SK-N-SH (cell line): ENCODE measurements around the gene C11orf71. TPM values are rescaled to one million over a fixed set of nuclear protein-coding genes. Genes with fewer than 3 reads are reported as not detected.

ENCODE experiments used
- CTCF ChIA-PET: fragments of 300-600, 350-600 bp; formaldehyde crosslinking; extraction: SDS; loops from one replicate; lab custom pipeline; 2021; lab: Yijun Ruan, JAX
- POLR2A ChIA-PET: fragments of 350-600 bp; sonication (Branson Sonifier 250); formaldehyde crosslinking; extraction: SDS; loops from one replicate; lab custom pipeline; 2020; ENCODE audit warnings: antibody characterized with exemption, inconsistent platforms; lab: Yijun Ruan, JAX
- DNase-seq: peaks from one replicate; pipeline ENCODE4 v3.0.0; 2012
- H2AFZ ChIP-seq: fragments of 200-600 bp; sonication (generic); 2 replicates; pipeline ENCODE4 v1.8.1; 2016; ENCODE audit warnings: antibody characterized with exemption, mild to moderate bottlenecking, low read depth
- H3F3A ChIP-seq: fragments of 200-600 bp; sonication (generic); replicated peaks from 2 replicates; pipeline ENCODE3; 2016; ENCODE audit warnings: antibody characterized with exemption, mild to moderate bottlenecking; ENCODE audit not compliant: insufficient read depth
- H3K27ac ChIP-seq, 2 experiments: fragments of 200-500 bp in 1 of 2; fragments of 200-600 bp in 1 of 2; sonication (Bioruptor generic) in 1 of 2; sonication (generic), shearing (Covaris generic) in 1 of 2; 2 replicates each; pipeline versions ENCODE4 v1.5.1 to v1.6.1; 2014 to 2016; ENCODE audit warnings: low read depth in 2 of 2, inconsistent platforms in 1 of 2, low read length in 1 of 2, mild to moderate bottlenecking in 1 of 2, mixed read lengths in 1 of 2
- H3K27me3 ChIP-seq: fragments of 200-600 bp; sonication (generic), shearing (Covaris generic); 2 replicates; pipeline ENCODE4 v1.6.1; 2016; ENCODE audit warnings: mixed run types; ENCODE audit not compliant: insufficient read depth
- H3K36me3 ChIP-seq, 2 experiments: fragments of 200-500 bp in 1 of 2; fragments of 200-600 bp in 1 of 2; sonication (Bioruptor generic) in 1 of 2; sonication (generic) in 1 of 2; replicated peaks in 1 of 2; 2 replicates each; pipeline versions ENCODE3 to v1.5.1; 2014 to 2016; ENCODE audit warnings: low read length in 1 of 2, mild to moderate bottlenecking in 1 of 2; ENCODE audit not compliant: insufficient read depth in 2 of 2, control insufficient read depth in 1 of 2
- H3K4me1 ChIP-seq, 2 experiments: fragments of 200-500 bp in 1 of 2; fragments of 200-600 bp in 1 of 2; sonication (Bioruptor generic) in 1 of 2; sonication (generic), shearing (Covaris generic) in 1 of 2; 2 replicates each; pipeline versions ENCODE4 v1.5.1 to v1.6.1; 2014 to 2016; ENCODE audit warnings: low read depth in 1 of 2, low read length in 1 of 2, mixed run types in 1 of 2; ENCODE audit not compliant: insufficient read depth in 2 of 2, control insufficient read depth in 1 of 2
- H3K4me2 ChIP-seq: fragments of 200-600 bp; sonication (generic), shearing (Covaris generic); 2 replicates; pipeline ENCODE4 v1.6.1; 2017; ENCODE audit warnings: mixed run types
- H3K4me3 ChIP-seq, 2 experiments: fragments of 200-500 bp in 1 of 2; fragments of 200-600 bp in 1 of 2; sonication (Bioruptor generic) in 1 of 2; sonication (generic), shearing (Covaris generic) in 1 of 2; 2 replicates each; pipeline versions ENCODE4 v1.5.1 to v1.8.1; 2014 to 2016; ENCODE audit warnings: low read depth in 2 of 2, inconsistent platforms in 1 of 2, low read length in 1 of 2, mild to moderate bottlenecking in 1 of 2, mixed read lengths in 1 of 2, moderate library complexity in 1 of 2
- H3K79me2 ChIP-seq: fragments of 200-600 bp; sonication (generic); 2 replicates; pipeline ENCODE4 v1.8.1; 2017; ENCODE audit warnings: mild to moderate bottlenecking; ENCODE audit not compliant: insufficient read depth
- H3K9ac ChIP-seq: fragments of 200-600 bp; sonication (generic); 2 replicates; pipeline ENCODE4 v1.6.1; 2017; ENCODE audit warnings: mixed run types
- H3K9me2 ChIP-seq: fragments of 200-600 bp; sonication (generic); 2 replicates; pipeline ENCODE4 v1.6.1; 2017; ENCODE audit warnings: mixed run types
- H3K9me3 ChIP-seq: fragments of 200-600 bp; sonication (generic); 2 replicates; pipeline ENCODE4 v1.6.1; 2017; ENCODE audit warnings: mixed run types, mild to moderate bottlenecking, moderate library complexity
- H4K20me1 ChIP-seq: fragments of 200-600 bp; sonication (generic); 2 replicates; pipeline ENCODE4 v1.6.1; 2017; ENCODE audit warnings: mild to moderate bottlenecking, mixed run types; ENCODE audit not compliant: insufficient read depth
- EP300 ChIP-seq, 2 experiments: IDR thresholded peaks; 2 replicates each; pipeline versions ENCODE4 v1.4.0 to v1.6.1; 2012; ENCODE audit warnings: borderline replicate concordance in 1 of 2, low read depth in 1 of 2, low read length in 1 of 2
- FOSL2 ChIP-seq: IDR thresholded peaks from 2 replicates; pipeline ENCODE4 v1.4.0; 2012; ENCODE audit warnings: low read depth, mild to moderate bottlenecking, moderate library complexity, borderline replicate concordance
- GATA2 ChIP-seq: sonication (generic); formaldehyde crosslinking; IDR thresholded peaks from 2 replicates; pipeline ENCODE4 v1.5.0; 2020; ENCODE audit warnings: mild to moderate bottlenecking, missing genetic modification reagents
- JUND ChIP-seq: IDR thresholded peaks from 2 replicates; pipeline ENCODE4 v1.4.0; 2012
- MEF2A ChIP-seq: IDR thresholded peaks from 2 replicates; pipeline ENCODE4 v1.4.0; 2012; ENCODE audit warnings: low read depth, borderline replicate concordance
- MXI1 ChIP-seq: IDR thresholded peaks from 2 replicates; pipeline ENCODE4 v1.6.1; 2012; ENCODE audit warnings: mild to moderate bottlenecking, low read depth, low read length, improper control_type of control experiment
- NFIC ChIP-seq: IDR thresholded peaks from 2 replicates; pipeline ENCODE4 v1.4.0; 2012; ENCODE audit warnings: borderline replicate concordance
- POLR2AphosphoS5 ChIP-seq: IDR thresholded peaks from 2 replicates; pipeline ENCODE4 v1.6.1; 2012; ENCODE audit warnings: low read depth, low read length
- RCOR1 ChIP-seq: fragments of 150-350 bp; IDR thresholded peaks from 2 replicates; pipeline ENCODE4 v1.6.1; 2017; ENCODE audit warnings: antibody characterized with exemption, low read length
- RXRA ChIP-seq: IDR thresholded peaks from 2 replicates; pipeline ENCODE4 v1.4.0; 2012; ENCODE audit warnings: low read depth, mild to moderate bottlenecking, borderline replicate concordance
- SIN3A ChIP-seq: IDR thresholded peaks from 2 replicates; pipeline ENCODE4 v1.6.1; 2012; ENCODE audit warnings: low read depth, mild to moderate bottlenecking, low read length, moderate library complexity, borderline replicate concordance
- TAF1 ChIP-seq: IDR thresholded peaks from 2 replicates; pipeline ENCODE4 v1.6.1; 2012; ENCODE audit warnings: low read depth, mild to moderate bottlenecking, low read length, moderate library complexity, borderline replicate concordance
- TCF12 ChIP-seq: IDR thresholded peaks from 2 replicates; pipeline ENCODE4 v1.4.0; 2012
- TEAD4 ChIP-seq: IDR thresholded peaks from 2 replicates; pipeline ENCODE4 v1.4.0; 2012; ENCODE audit warnings: mild to moderate bottlenecking, borderline replicate concordance; ENCODE audit not compliant: insufficient read depth
- WGBS: methylation state at CpG from one replicate; pipeline ENCODE4 v1.1.6; 2017; ENCODE audit warnings: low lambda C conversion rate; 5-methylcytosine and 5-hydroxymethylcytosine counted together
- polyA plus RNA-seq, 3 experiments: library from polyadenylated mRNA; depleted of rRNA; stranded (reverse); fragments of >200 nt; gene quantifications; 2 replicates each; pipeline ENCODE4 v1.2.3, GENCODE V29; 2012
- TF ChIP-seq, protein P1 (sequence below): IDR thresholded peaks from 2 replicates; pipeline ENCODE4 v1.4.0; 2012; ENCODE audit warnings: low read depth
- TF ChIP-seq, protein P2 (sequence below): fragments of 150-350 bp; IDR thresholded peaks from 2 replicates; pipeline ENCODE4 v1.6.1; 2017; ENCODE audit warnings: antibody characterized with exemption, low read length, low read depth, borderline replicate concordance
- TF ChIP-seq, protein P3 (sequence below): IDR thresholded peaks from 2 replicates; pipeline ENCODE4; 2012
- TF ChIP-seq, protein P4 (sequence below): IDR thresholded peaks from 2 replicates; pipeline ENCODE4 v1.4.0; 2012; ENCODE audit warnings: low read depth, borderline replicate concordance

The C11orf71 gene
- polyA plus RNA-seq, 1 of the 3 experiments (the other 2 are of a cell fraction) = 7.8 TPM

DNA sequence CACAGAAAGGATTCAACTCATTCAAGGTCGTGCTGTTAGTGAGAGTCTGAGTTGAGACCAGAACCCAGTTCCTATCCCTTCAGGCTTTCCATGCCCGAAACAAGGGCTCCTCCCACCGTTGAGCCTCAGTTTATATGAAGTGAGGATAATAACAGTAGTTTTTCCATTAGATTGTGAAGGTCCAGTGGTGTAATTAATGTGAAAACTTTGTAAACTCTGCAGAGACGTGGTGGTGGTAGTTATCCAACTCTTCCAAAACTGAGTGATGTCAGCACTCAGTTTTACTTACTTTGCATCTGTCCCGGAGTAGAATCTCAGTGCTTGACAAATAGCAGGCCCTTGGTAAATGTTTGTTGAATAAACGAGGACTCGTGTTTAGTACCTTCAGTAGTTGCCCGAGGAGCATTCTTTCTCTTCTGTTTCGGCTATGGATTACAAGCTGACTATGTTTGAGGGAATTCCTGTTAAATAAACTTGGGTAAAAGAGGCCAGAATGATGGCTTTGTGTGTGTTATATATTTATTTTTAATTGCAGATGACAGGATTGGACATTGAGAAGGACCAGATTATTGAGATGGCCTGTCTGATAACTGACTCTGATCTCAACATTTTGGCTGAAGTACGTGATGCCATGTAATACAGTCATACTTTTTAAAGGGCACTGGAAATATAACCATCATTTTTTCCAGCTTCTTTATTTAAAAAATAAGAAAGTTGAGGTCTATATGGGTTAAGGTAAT, 40.0 kb upstream of the C11orf71 start:
- peaks cover 61% of the 10 kb centered on the region for H3K79me2 ChIP-seq
- ChIA-PET POLR2A (interaction anchor here (0.6 kb wide), 1 partner anchor 761 kb away, joined by 3 read pairs; no protein-coding TSS in a partner anchor), CTCF (interaction anchor here (1.1 kb wide), 1 partner anchor 93 kb away, joined by 3 read pairs; no protein-coding TSS in a partner anchor)
- peaks cover 12% of the 10 kb centered on the region in 2 experiments; a peak in 3 of 4 replicates for H3K4me1 ChIP-seq
- WGBS = under 1% methylated on average over 10 of the region's 10 CpGs
- peak overlapping the region; percentile 90 to 100 for H3K4me3 ChIP-seq
- TF ChIP-seq, protein P1, sequence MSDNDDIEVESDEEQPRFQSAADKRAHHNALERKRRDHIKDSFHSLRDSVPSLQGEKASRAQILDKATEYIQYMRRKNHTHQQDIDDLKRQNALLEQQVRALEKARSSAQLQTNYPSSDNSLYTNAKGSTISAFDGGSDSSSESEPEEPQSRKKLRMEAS = 0 out of 2 replicates have a peak, but pooled peaks have one; percentile 33
- TF ChIP-seq, protein P2, sequence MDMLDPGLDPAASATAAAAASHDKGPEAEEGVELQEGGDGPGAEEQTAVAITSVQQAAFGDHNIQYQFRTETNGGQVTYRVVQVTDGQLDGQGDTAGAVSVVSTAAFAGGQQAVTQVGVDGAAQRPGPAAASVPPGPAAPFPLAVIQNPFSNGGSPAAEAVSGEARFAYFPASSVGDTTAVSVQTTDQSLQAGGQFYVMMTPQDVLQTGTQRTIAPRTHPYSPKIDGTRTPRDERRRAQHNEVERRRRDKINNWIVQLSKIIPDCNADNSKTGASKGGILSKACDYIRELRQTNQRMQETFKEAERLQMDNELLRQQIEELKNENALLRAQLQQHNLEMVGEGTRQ = no peak
- TF ChIP-seq POLR2AphosphoS5 (peak; percentile 72), RCOR1 (0 out of 2 replicates have a peak, but pooled peaks have one; percentile 35), RXRA (peak; percentile 55; the same call in 1 of the 2 replicates), GATA2 (CRISPR knock-in tag) (peak; percentile 62; the same call in 1 of the 2 replicates), SIN3A (no peak), MEF2A (no peak), TEAD4 (peak; percentile 65; the same call in 1 of the 2 replicates), NFIC (peak; percentile 83), FOSL2 (peak; percentile 59; the same call in 1 of the 2 replicates), EP300 (IDR thresholded peaks at IDR 0.05; ENCODE audit: borderline replicate concordance in 1 of 2, low read depth in 1 of 2, low read length in 1 of 2) (peak; percentile 80; a peak in 3 of 4 replicates), MXI1 (peak; percentile 15; the same call in 1 of the 2 replicates), TCF12 (peak; percentile 98), TAF1 (0 out of 2 replicates have a peak, but pooled peaks have one; percentile 7), JUND (peak; percentile 80)
- TF ChIP-seq, protein P3, sequence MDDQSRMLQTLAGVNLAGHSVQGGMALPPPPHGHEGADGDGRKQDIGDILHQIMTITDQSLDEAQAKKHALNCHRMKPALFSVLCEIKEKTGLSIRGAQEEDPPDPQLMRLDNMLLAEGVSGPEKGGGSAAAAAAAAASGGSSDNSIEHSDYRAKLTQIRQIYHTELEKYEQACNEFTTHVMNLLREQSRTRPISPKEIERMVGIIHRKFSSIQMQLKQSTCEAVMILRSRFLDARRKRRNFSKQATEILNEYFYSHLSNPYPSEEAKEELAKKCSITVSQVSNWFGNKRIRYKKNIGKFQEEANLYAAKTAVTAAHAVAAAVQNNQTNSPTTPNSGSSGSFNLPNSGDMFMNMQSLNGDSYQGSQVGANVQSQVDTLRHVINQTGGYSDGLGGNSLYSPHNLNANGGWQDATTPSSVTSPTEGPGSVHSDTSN = peak; percentile 95
- TF ChIP-seq, protein P4, sequence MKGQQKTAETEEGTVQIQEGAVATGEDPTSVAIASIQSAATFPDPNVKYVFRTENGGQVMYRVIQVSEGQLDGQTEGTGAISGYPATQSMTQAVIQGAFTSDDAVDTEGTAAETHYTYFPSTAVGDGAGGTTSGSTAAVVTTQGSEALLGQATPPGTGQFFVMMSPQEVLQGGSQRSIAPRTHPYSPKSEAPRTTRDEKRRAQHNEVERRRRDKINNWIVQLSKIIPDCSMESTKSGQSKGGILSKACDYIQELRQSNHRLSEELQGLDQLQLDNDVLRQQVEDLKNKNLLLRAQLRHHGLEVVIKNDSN = no peak
- H3K4me2 ChIP-seq = peak overlapping the region; percentile 86
- H3K9me2 ChIP-seq = no peaks in the 10 kb centered on the region
- peak; percentile 46 for DNase-seq
- H4K20me1 ChIP-seq = peaks cover 7% of the 10 kb centered on the region; the same call in 1 of the 2 replicates
- no peaks in the 10 kb centered on the region for H3K9me3 ChIP-seq
- H3K9ac ChIP-seq = peak overlapping the region; percentile 84
- no peaks in the 10 kb centered on the region for H3K27me3 ChIP-seq
- H3K27ac ChIP-seq = peak overlapping the region; percentile 67 to 92
- H3F3A ChIP-seq = peaks cover 10% of the 10 kb centered on the region
- peaks cover 18 to 21% of the 10 kb centered on the region in 2 experiments for H3K36me3 ChIP-seq
- H2AFZ ChIP-seq = peak overlapping the region; percentile 82
